NB4 (cell line): ENCODE data around the gene P2RY8.

Experiments used
- CTCF ChIP-seq: IDR thresholded peaks from one replicate; pipeline ENCODE4 v1.5.1; 2012; ENCODE audit warnings: low read depth, low read length
- POLR2A ChIP-seq: IDR thresholded peaks from 2 replicates; pipeline ENCODE4 v1.6.1; 2011; ENCODE audit warnings: mild to moderate bottlenecking; ENCODE audit not compliant: insufficient read length; ENCODE audit errors: extremely low read depth

DNA sequence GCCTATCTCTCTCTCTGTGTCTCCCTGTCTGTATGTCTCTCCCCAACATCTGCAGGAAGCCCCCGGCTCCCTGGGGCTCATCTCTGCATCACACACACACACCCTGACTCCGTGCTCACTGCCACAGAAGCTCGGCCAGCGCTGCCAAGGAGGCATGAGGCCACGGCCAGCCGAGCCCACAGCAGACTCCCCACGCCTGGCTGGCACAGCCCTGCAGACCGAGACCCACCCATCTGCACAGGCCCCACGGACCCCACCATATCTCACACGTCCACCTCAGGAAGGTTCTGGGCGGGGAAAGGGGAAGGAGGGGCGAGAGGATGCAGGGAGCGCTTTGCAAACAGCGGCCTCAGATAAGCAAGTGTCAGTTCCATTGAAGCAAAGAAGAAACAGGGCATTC, 116.6 kb downstream of the P2RY8 start:
- TF ChIP-seq CTCF (no peak), POLR2A (no peak)
